Mucosa of rectum (tissue), 2 donors: ENCODE data around the gene OTOG.

ENCODE experiments used
- H3K27ac ChIP-seq, 2 donors: one replicate each; pipeline ENCODE4 v1.7.0; 2013; ENCODE audit warnings: inconsistent platforms in 2 of 2, low read depth in 2 of 2, low read length in 2 of 2
- H3K27me3 ChIP-seq, 2 donors: one replicate each; pipeline ENCODE4 v1.7.0; 2013; ENCODE audit warnings: low read length in 2 of 2; ENCODE audit not compliant: control insufficient read depth in 2 of 2, insufficient read depth in 2 of 2
- H3K36me3 ChIP-seq, 2 donors: one replicate each; pipeline ENCODE4 v1.7.0; 2013; ENCODE audit warnings: low read length in 2 of 2; ENCODE audit not compliant: control insufficient read depth in 2 of 2, insufficient read depth in 2 of 2
- H3K4me1 ChIP-seq, 2 donors: one replicate each; pipeline ENCODE4 v1.7.0; 2013; ENCODE audit warnings: low read length in 2 of 2, mild to moderate bottlenecking in 1 of 2; ENCODE audit not compliant: control insufficient read depth in 2 of 2, insufficient read depth in 2 of 2
- H3K4me3 ChIP-seq, 2 donors: one replicate each; pipeline ENCODE4 v1.7.0; 2013; ENCODE audit warnings: low read length in 2 of 2
- H3K9ac ChIP-seq, 2 donors: one replicate each; pipeline ENCODE4 v1.7.0; 2013; ENCODE audit warnings: low read length in 2 of 2, low read depth in 1 of 2, mild to moderate bottlenecking in 1 of 2
- H3K9me3 ChIP-seq, 2 donors: one replicate each; pipeline ENCODE4 v1.7.0; 2013; ENCODE audit warnings: low read length in 2 of 2; ENCODE audit not compliant: control insufficient read depth in 2 of 2
- donor health status: healthy.
- donor health status: Normal muscosa, but diverticular disease.

The OTOG gene

DNA sequence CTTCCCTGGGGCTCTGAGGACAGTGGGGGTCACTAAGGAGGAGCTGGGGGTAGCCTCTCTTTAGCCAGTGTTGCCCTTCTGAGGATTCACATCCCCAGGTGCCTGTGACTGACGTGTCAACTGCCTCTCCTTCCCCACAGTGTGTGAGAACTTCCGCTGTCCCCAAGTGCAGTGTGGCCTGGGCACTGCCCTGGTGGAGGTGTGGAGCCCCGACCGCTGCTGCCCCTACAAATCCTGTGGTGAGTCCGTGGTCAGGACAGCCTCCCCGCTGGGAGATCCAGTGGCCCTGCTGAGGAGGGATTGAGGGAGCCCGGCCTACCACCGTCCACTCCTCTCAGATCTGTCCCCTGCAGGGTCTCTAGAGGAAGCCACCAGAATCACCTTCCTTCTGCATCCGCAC lies 91.3 kb downstream of the OTOG start:
- no peak overlapping the region for H3K4me3 ChIP-seq
- no peaks in the 10 kb centered on the region for H3K4me1 ChIP-seq
- no peak overlapping the region for H3K27ac ChIP-seq
- no peaks in the 10 kb centered on the region for H3K27me3 ChIP-seq
- no peak overlapping the region for H3K9ac ChIP-seq
- H3K36me3 ChIP-seq = no peaks in the 10 kb centered on the region
- no peaks in the 10 kb centered on the region for H3K9me3 ChIP-seq

DNA sequence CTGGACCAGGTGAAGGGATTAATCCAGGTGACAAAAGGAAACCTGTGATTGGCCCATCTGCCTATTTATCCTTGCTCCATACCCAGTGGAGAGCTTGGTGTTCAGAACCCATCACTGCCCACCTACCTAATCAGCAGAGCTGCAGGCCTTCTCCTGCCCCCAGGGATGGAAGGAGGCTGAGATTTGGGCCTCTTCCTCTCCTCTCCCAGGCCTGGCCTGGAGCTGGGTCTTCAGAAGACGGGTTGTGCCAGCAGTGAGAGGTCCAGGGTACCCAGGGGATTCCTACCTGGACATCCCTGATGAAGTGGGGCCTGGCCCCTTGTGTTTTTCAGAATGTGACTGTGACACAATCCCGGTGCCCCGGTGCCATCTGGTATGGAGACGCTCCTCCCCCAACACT lies 92.0 kb downstream of the OTOG start:
- no peak overlapping the region for H3K9ac ChIP-seq
- H3K4me3 ChIP-seq = no peak overlapping the region
- no peaks in the 10 kb centered on the region for H3K9me3 ChIP-seq
- no peaks in the 10 kb centered on the region for H3K27me3 ChIP-seq
- no peaks in the 10 kb centered on the region for H3K36me3 ChIP-seq
- no peaks in the 10 kb centered on the region for H3K4me1 ChIP-seq
- H3K27ac ChIP-seq = no peak overlapping the region

DNA sequence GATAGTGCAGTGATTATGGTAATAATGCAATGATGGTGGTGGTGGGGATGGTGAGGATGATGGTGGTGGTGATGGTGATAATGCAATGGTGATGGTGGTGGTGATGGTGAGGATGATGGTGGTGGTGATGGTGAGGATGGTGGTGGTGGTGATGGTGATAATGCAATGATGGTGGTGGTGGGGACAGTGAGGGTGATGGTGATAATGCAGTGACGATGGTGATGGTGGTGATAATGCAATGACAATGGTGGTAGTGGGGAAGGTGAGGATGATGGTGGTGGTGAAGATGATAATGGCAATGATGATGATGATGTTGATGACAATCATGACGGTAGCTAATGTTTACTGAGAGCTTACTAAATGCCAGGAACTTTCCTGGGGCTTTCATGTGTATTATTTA lies 92.7 kb downstream of the OTOG start:
- H3K4me3 ChIP-seq = no peak overlapping the region
- H3K9me3 ChIP-seq = no peaks in the 10 kb centered on the region
- no peaks in the 10 kb centered on the region for H3K27me3 ChIP-seq
- no peaks in the 10 kb centered on the region for H3K4me1 ChIP-seq
- no peak overlapping the region for H3K27ac ChIP-seq
- H3K9ac ChIP-seq = no peak overlapping the region
- H3K36me3 ChIP-seq = no peaks in the 10 kb centered on the region

DNA sequence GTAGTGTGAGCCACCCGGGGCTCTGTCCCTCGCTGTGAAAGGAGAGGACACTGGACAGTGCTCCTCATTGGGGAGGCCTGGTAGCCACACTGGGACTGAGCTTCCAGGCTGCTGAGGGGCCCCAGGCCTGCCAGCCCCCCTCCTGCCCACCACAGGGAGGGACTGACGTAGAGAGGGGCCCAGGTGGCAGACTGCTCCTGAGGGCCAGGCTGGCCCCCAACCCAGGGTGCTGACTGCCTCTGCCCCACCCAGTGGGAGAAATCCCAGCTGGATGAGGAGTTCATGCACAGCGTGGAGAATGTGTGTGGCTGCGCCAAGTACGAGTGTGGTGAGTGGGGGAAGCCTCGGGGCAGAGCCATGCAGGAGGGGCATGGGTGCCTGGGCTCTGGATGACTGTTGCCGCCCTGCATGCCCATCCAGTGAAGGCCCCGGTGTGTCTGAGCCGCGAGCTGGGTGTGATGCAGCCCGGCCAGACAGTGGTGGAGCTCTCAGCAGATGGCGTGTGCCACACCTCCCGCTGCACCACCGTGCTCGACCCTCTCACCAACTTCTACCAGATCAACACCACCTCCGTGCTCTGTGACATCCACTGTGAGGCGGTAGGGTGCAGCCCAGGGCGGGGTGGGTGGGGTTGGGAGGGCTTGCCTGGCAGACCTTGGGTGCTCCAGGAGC lies 93.6 kb downstream of the OTOG start:
- H3K4me3 ChIP-seq = no peak overlapping the region
- no peaks in the 10 kb centered on the region for H3K36me3 ChIP-seq
- H3K9me3 ChIP-seq = no peaks in the 10 kb centered on the region
- H3K9ac ChIP-seq = no peak overlapping the region
- no peaks in the 10 kb centered on the region for H3K4me1 ChIP-seq
- no peak overlapping the region for H3K27ac ChIP-seq
- no peaks in the 10 kb centered on the region for H3K27me3 ChIP-seq

DNA sequence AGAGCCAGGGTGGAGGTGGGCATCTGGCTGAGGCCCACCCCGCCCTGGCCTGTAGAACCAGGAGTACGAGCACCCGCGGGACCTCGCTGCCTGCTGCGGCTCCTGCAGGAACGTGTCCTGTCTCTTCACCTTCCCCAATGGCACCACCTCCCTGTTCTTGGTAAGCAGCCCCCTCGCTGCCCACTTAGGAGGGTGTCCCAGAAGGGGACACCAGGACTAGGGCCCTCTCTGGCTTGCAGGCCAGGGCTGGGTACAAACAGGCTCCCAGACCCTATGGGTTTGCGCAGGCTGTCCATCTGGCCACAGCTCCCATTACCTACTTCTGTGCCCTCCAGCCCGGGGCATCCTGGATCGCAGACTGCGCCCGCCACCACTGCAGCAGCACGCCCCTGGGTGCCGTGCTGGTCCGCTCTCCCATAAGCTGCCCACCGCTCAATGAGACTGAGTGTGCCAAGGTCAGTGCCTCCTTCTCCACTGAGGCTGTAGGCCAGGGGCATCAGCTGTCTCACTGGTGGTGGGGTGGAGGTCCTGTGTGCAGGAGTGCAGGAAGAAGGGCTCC lies 94.8 kb downstream of the OTOG start:
- Histone ChIP-seq H3K4me1 (no peaks in the 10 kb centered on the region), H3K36me3 (no peaks in the 10 kb centered on the region), H3K27ac (no peak overlapping the region), H3K9ac (no peak overlapping the region), H3K9me3 (no peaks in the 10 kb centered on the region), H3K4me3 (no peak overlapping the region), H3K27me3 (no peaks in the 10 kb centered on the region)

DNA sequence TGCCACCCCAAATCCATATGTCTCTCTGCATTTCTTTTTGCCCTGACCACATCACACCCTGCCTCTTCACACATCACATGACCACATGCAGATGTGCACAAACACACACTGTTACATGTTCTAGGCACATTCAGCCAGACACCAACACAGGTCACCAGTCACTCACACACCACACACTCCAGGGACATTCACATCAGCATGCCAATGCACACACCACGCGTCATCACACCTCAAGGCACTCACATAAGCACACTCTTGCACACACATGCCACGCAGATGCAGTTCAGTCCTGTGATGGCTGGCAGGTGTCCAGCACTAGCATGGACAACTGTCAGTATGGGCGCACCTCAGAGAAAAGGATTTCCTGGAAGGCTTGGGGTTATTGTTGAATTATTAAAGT lies 95.3 kb downstream of the OTOG start:
- Histone ChIP-seq H3K9me3 (no peaks in the 10 kb centered on the region), H3K9ac (no peak overlapping the region), H3K4me1 (no peaks in the 10 kb centered on the region), H3K36me3 (no peaks in the 10 kb centered on the region), H3K4me3 (no peak overlapping the region), H3K27ac (no peak overlapping the region), H3K27me3 (no peaks in the 10 kb centered on the region)

DNA sequence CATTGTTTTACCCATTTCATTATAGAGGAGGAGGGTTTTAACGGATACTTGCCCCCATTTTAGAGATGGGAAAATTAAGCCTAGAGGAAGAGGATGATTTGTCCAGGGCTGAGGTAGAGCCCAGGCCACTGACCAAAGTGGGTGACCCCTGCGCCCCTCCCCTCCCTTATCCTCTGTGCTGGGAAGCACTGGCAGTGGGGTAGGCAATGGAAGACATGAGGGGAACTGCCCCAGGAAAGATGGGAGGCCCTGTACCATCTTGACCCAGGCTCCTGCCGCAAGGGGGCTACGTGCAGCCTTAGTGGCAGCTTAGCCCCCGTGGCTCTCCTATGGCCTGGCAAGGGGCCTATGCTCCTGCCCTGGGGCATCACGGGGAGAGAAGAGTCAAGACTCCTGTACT lies 95.9 kb downstream of the OTOG start:
- H3K27ac ChIP-seq = no peak overlapping the region
- H3K27me3 ChIP-seq = no peaks in the 10 kb centered on the region
- no peaks in the 10 kb centered on the region for H3K4me1 ChIP-seq
- H3K36me3 ChIP-seq = no peaks in the 10 kb centered on the region
- no peak overlapping the region for H3K9ac ChIP-seq
- H3K4me3 ChIP-seq = no peak overlapping the region
- H3K9me3 ChIP-seq = no peaks in the 10 kb centered on the region

DNA sequence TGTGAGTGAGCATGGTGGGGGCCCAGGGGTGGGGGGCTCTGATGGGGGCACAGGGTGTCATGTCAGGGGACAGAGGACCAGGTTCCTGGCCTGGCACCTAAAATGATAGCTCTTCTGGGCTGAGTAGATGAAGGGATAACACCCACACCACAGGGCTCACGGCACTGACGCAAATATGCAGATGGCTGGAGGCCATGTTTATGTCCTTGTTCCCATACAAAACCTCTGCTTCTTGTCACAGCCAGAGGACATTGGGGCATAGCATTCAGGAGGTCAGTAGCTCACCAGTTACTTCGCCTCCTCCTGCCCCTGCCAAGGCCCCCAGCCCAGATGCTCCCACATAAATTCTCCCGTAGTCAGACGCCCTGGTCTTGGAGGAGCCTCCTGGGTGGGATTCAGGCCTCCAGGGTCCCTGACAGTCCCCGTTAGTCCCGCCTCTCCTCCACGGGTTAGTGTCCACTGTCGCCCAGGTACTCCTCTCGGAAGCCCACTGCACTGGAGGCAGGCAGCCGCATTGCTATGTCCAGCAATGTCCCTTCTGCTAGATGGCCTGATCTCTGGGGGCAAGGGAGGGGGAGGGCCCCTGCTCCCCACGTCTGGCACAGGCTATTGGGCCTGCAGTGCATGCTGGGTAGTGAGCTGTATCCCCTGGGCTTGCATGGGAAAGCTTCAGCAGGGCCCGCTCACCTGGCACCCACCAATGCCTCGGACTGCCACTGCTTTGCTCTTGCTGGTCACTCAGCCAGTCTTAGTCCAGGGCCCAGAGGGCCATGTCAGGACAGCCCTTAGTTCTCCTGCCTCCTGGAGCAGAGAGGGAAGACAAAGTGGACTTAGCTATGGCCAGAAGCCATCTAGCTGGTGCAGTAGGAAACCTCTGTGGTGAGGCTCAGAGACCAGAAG lies 96.7 kb downstream of the OTOG start:
- H3K4me1 ChIP-seq = no peaks in the 10 kb centered on the region
- H3K36me3 ChIP-seq = no peaks in the 10 kb centered on the region
- no peak overlapping the region for H3K9ac ChIP-seq
- H3K27ac ChIP-seq = no peak overlapping the region
- no peak overlapping the region for H3K4me3 ChIP-seq
- no peaks in the 10 kb centered on the region for H3K9me3 ChIP-seq
- no peaks in the 10 kb centered on the region for H3K27me3 ChIP-seq

DNA sequence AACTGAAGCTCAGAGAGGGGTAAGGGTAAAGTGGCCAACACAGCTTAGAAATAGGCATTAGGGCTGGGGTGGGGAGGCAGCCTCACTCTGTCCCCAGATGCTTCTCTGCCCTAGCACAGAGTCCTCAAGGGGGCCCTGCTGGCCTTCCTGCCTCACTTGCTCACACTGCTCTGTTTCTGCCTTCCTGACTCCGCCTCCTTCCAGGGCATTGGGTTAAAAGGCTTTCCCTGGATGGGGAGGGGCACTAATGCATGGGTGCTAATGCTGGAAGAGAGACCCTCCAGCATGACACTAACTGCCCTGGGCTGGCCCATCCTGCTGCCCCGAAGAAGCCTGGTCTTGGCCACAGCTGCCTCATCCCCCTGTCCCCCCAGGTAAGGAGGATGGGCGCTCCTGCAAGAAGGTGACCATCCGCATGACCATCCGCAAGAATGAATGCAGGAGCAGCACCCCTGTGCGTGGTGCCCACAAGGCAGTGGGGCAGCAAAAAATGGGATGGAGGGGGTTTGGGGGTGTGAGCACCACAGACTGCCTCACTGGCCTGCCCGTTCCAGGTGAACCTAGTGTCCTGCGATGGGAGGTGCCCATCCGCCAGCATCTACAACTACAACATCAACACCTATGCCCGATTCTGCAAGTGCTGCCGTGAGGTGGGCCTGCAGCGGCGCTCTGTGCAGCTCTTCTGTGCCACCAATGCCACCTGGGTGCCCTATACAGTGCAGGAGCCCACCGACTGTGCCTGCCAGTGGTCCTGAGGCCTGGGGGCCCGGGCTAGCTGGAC lies 98.3 kb downstream of the OTOG start:
- H3K4me1 ChIP-seq = no peaks in the 10 kb centered on the region
- H3K36me3 ChIP-seq = no peaks in the 10 kb centered on the region
- H3K4me3 ChIP-seq = no peak overlapping the region
- H3K9me3 ChIP-seq = no peaks in the 10 kb centered on the region
- H3K9ac ChIP-seq = no peak overlapping the region
- peaks cover 6 to 7% of the 10 kb centered on the region in 2 donors for H3K27me3 ChIP-seq
- no peak overlapping the region for H3K27ac ChIP-seq
